GM13976 (cell line): ENCODE data around the gene EVL.

Experiments used
- DNase-seq: peaks from one replicate; pipeline ENCODE4 v3.0.0; 2012; ENCODE audit warnings: low spot score
- CTCF ChIP-seq: IDR thresholded peaks from 2 replicates; pipeline ENCODE4 v1.5.1; 2012; ENCODE audit warnings: borderline replicate concordance, mild to moderate bottlenecking; ENCODE audit not compliant: insufficient read depth; ENCODE audit errors: extremely low read depth, missing control alignments, control extremely low read depth
- in situ Hi-C: fragments of 300-500 bp; cut with MboI; formaldehyde crosslinking; loops from one replicate; pipeline ENCODE4 v1.12.0; 2022; ENCODE audit warnings: low sequenced_read_pairs, mixed read lengths, inconsistent platforms; ENCODE audit not compliant: unreplicated experiment

Gene EVL

GRCh38 chr14:100120522-100121269, 55.5 kb downstream of the EVL start:
- no peak for DNase-seq
- no peak for TF ChIP-seq CTCF
- in situ Hi-C loops, result no loop called here

GRCh38 chr14:100121643-100122480, 56.6 kb downstream of the EVL start:
- no peak for DNase-seq
- in situ Hi-C loops, result no loop called here
- no peak for TF ChIP-seq CTCF

GRCh38 chr14:100122481-100123223, 57.4 kb downstream of the EVL start:
- DNase-seq, result no peak
- TF ChIP-seq CTCF, result no peak
- in situ Hi-C loops, result no loop called here

GRCh38 chr14:100123618-100124017, 58.4 kb downstream of the EVL start:
- in situ Hi-C loops, result no loop called here
- no peak for TF ChIP-seq CTCF
- no peak for DNase-seq

GRCh38 chr14:100124551-100125088, 59.4 kb downstream of the EVL start:
- no peak for TF ChIP-seq CTCF
- in situ Hi-C loops, result no loop called here
- no peak for DNase-seq

- in situ Hi-C loops, result no loop called here
- no peak for TF ChIP-seq CTCF
- no peak for DNase-seq
Measured at GRCh38 chr14:100126401-100126800, 61.2 kb downstream of the EVL start.
